Midbrain (tissue), 1 donor: ENCODE data around the gene LYPD6B.

ENCODE experiments used
- DNase-seq: peaks from one replicate; lab custom pipeline; 2025; lab: John Stamatoyannopoulos, UW

The LYPD6B gene

GRCh38 chr2:149076863-149077412 is 38.4 kb downstream of the LYPD6B start:
- DNase-seq, result no peak

GRCh38 chr2:149077861-149078260 is 39.4 kb downstream of the LYPD6B start:
- DNase-seq, result no peak

- no peak for DNase-seq
Observed at GRCh38 chr2:149080099-149080498, 41.6 kb downstream of the LYPD6B start.

- no peak for DNase-seq
Observed at GRCh38 chr2:149080971-149081370, 42.5 kb downstream of the LYPD6B start.

- DNase-seq, result no peak
Observed at GRCh38 chr2:149082079-149082478, 43.6 kb downstream of the LYPD6B start.

GRCh38 chr2:149082735-149083134 is 44.2 kb downstream of the LYPD6B start:
- DNase-seq, result no peak

GRCh38 chr2:149084924-149085795 is 46.7 kb downstream of the LYPD6B start:
- DNase-seq, result no peak

GRCh38 chr2:149087751-149088150 is 49.3 kb downstream of the LYPD6B start:
- DNase-seq, result no peak

- DNase-seq, result no peak
Observed at GRCh38 chr2:149089068-149089467, 50.6 kb downstream of the LYPD6B start.

GRCh38 chr2:149090706-149091105 is 52.2 kb downstream of the LYPD6B start:
- DNase-seq, result no peak

GRCh38 chr2:149093579-149093978 is 55.1 kb downstream of the LYPD6B start:
- no peak for DNase-seq

GRCh38 chr2:149094217-149095015 is 55.9 kb downstream of the LYPD6B start:
- DNase-seq, result no peak

- no peak for DNase-seq
Observed at GRCh38 chr2:149098701-149099100, 60.2 kb downstream of the LYPD6B start.

GRCh38 chr2:149099298-149099697 is 60.8 kb downstream of the LYPD6B start:
- no peak for DNase-seq

- DNase-seq, result no peak
Observed at GRCh38 chr2:149100739-149101699, 62.5 kb downstream of the LYPD6B start.

- DNase-seq, result no peak
Observed at GRCh38 chr2:149101818-149102217, 63.3 kb downstream of the LYPD6B start.

GRCh38 chr2:149103081-149103620 is 64.7 kb downstream of the LYPD6B start:
- DNase-seq, result no peak

GRCh38 chr2:149104221-149104620 is 65.7 kb downstream of the LYPD6B start:
- no peak for DNase-seq

GRCh38 chr2:149112068-149112467 is 73.6 kb downstream of the LYPD6B start:
- DNase-seq, result no peak

- no peak for DNase-seq
Observed at GRCh38 chr2:149112713-149113112, 74.2 kb downstream of the LYPD6B start.

- no peak for DNase-seq
Observed at GRCh38 chr2:149115781-149116180, 77.3 kb downstream of the LYPD6B start.
